HG03097 (cell line): ENCODE data around the gene C1orf232.

ENCODE experiments used
- ATAC-seq: cut with Tn5 transposase; IDR thresholded peaks from one replicate; pipeline ENCODE4 v1.9.1; 2021; ENCODE audit not compliant: unreplicated experiment, low FRiP score

The C1orf232 gene

DNA sequence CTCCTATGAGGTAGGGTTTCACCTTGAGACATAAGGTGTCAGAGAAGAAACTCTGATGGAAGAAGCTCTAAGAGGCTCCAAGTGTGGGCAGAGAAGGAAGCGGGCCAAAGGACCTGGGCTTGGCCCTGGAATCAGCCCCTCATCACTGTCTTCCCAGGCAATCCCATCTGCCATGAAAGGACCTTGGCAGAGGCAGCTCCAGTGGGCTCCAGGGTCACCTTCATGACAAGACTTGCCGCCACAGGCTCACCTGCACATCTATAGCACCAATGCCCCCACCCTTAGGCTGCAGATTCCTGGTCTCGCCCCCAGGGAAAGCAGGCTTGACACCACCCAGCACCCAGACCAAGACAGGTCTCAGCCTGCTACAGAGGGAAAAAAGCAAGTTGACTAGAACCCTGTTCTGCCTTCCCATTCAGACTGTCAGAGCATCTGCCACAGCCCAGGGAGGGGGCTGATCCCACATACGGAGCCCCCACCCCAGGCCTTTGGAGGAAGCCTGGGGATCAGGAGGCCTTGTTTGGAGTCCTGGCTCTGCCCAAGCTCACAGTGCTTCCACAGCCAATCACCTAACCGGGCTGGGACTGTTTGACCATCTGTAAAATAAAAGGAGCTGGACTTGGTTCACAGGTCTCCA is 10.4 kb downstream of the C1orf232 start:
- ATAC-seq: no peak

DNA sequence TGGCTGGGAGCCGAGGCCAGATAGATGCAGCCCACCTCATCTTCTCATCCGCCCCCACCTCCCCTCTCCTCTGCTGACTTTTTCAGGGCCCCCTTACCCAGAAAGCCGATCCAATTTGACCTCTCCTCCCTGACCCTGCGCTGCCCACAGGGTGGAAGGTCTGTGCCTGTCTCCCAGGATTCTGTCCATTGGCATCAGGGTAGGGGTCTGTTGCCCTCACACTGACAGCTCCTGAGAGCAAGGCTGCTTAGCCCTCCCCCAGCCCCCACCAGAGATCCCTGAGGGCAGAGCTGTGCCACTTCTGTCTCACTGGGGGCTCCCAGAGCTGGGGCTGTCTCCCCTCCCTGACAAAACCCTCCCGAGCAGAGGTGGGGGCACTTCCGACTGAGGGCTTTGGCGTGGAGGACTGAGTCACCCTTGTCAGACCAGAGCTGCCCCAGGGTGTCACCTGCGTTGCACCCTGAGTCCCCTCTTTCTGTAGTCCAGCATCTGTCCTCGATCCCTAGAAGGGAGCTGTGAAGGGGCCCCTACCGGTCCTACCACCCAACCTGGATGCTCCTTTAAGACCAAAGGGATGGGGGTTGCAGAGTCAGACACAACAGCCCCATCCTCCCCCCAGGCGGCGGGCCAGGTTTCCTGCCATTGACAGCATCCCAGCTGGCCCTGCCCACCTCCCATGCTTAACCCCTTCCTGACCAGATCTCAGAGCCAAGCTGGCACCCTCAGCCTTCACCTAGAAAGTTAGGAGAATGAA is 12.3 kb downstream of the C1orf232 start:
- no peak for ATAC-seq

DNA sequence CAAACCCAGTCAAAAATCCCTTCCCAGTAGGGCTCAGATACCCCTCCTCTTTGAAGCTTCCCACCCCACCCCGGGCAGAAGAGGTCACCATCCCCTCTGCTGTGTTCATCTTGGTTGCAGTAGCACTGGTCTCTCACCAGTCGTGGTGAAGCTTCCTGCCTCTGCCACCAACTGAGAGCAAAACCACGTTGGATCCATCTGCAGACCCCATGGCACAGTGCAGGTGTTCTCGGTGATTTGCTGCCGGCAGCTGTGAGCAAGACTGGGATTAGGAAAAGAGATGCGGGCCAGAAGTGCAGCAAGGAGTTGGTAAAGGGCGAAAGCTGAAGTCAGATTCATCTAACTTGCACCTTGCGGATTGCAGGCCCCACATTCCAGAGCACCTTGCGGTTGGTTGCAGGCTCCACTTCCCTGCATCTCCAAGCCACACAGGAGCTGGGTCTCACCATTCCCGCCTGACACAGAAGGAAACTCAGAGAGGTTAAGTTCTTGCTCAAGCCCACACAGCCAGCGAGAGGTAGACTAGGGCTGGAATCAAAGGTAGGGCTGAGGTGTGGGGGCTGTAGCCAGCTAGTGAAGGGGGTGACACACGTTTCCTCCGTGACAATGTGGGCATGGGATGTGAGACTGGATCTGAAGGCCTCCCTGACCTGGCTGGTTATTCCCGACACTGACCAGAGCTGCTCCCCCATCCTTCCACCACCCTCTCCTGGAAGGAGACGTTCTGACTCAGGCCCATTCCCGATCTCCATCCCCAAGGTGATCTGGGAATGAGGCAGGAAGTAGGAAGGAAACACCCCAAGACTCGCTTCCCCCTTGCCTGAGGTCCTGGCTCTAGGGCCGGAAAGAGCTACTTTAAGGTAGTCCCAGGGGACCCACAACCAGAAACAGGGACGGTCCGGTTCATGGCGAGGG is 13.1 kb downstream of the C1orf232 start:
- ATAC-seq: no peak

DNA sequence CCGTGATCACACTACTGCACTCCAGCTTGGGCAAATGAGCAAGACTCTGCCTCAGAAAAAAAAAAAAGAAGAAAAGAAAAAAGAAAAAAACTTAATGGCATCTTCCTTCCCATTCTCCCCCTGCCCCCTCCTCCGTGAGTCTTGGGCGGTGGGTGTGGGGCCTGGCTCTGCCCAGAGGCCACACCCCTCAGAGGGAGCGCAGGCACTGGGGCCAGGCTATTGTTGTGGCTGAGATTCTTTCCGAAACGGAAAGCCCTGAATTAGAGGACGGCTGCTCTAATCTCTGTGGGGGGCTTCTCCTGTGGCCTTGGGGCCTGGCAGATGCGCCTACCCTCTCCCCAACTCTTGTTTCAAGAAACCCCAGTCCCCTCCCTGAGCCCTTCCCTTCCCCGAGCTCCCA is 14.0 kb downstream of the C1orf232 start:
- no peak for ATAC-seq

DNA sequence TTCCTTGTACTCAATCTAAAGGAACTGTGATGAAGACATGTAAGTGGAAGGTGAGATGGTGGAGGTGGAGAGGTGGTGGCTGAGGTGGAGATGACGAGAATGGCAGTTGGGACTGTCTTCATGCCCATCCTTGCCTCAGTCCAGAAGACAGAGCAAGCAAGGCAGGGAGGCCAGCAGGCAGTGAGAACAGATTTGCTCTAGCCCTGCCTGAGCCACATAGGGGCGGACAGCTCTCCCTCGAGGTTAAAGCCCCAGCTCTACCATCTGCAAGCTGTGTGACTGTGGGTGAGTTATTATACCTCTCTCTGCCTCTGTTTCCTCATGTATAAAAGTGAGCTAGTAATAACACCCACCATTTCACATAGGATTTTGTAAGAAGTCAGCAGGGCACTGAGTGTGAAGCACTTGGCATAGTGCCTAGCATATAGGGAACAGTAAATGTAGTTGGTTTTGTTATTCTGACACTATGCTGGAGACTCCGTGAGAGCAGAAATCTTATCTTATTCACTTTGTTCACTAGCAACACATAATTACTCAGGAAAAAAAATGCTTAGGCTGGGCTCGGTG is 14.7 kb downstream of the C1orf232 start:
- ATAC-seq: no peak

DNA sequence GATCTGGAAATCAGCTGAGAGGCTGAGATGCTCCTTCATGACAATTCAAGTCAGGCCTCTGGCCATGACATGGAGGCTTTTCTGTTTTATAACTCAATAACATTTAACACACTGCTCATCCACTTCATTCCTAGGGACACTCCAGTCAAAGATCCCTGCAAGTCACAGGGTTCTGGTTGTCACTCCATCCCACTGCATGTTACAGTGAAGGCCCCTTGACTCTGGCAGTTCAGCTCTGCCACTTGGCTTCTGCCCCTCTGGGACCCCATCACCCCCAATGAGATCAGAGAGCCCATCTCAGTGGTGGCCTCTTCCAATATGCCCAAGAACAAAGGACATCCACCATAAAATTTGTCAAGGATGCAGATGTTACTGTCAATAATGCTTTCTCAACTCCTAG is 19.9 kb downstream of the C1orf232 start:
- ATAC-seq: no peak

DNA sequence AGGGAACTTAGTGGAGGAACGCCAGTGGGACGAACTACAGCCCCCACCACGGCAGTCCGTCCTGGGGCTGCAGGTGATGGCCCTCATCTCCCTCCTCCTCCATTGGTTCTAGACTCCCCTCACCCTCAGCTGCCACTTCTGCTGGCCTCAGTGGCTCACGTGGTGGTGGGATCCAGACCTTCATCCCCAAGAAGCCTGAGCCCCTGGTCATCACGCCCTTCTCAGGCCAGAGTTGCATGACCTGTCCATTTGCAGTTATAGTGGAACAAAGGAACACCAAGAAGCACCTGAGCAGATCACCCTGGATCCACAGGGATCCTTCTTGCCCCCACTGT is 22.8 kb downstream of the C1orf232 start:
- ATAC-seq: no peak

DNA sequence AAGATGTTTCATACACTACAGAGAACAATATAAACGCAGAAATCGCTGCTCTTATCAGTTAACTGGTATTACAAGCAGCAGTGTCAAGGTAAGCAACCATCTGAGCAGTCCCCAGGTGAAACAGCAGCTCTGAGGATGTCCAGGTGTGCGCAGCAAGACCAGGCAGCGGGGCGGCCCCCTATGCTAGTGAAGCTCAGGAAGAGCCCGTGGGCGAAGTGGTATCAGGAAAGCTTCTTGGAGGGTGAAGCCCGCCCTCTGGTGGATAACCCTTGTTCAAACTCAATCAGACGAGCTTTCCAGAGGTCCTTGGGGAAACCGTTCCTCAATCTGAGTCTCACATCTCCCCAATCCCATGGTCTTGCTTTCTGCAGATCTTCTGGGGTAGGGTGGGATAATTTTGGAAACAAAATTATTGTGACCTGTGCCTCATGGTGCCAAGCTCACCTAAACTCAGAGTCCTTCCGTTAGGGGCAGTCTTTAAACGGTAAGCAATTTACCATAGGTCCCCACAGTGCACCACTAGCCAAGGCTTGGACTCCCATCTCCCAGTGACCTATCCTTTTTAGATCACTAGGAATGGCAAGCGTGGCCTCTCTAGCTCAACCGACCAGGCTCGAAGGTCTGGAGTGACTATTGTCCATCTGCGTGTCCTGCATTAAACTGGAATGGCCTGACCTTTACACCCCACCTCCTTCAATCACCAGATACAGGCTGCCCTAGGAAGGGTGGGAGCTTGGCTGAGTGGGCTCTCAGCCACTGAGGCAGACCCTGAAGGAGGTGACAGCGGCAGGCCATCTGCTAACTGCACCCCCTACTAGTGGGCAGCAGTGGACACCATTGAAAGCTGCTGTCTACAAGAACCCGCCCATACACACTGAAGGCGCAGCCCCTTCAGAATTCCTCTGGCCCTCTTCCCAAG is 23.5 kb downstream of the C1orf232 start:
- ATAC-seq: no peak

DNA sequence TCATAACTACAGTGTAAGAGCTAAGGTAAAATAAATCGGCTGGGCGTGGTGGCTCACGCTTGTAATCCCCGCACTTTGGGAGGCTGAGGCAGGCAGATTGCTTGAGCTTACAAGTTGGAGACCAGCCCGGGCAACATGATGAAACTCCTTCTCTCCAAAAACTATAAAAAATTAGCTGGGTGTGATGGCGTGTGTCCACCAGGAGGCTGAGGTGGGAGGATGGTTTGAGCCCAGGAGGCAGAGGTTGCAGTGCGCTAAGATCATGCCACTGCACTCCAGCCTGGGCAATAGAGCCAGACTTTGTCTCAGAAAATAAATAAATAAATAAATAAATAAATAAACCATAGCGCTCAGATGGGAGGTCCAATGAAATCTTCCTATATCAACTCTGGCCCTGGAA is 26.6 kb downstream of the C1orf232 start:
- ATAC-seq: no peak

DNA sequence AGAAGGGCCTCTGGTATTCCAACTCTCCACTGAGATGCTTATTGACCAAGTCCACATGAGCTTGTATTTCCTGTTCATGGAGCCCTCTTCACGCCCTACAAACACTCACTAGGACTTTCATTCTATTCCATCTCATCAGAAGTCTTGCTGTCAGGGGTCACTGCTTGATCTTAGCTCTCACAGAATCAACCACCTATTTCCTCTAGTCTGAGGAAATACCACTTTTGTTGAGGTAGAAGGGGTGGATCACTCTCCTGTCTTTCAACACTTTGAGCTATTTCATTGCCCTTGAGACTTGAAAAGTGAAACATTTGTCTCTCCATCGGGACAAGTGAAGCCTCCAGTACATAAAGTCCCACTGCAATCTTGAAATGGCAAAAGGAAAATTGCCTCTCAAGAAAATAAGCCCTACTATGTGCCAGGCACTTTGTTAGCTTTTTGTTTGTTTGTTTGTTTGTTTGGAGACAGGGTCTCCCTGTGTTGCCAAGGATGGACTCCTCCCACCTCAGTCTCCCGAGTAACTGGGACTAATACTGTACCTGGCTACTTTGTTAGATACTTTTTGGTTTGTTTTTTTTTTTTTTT is 29.7 kb downstream of the C1orf232 start:
- no peak for ATAC-seq

DNA sequence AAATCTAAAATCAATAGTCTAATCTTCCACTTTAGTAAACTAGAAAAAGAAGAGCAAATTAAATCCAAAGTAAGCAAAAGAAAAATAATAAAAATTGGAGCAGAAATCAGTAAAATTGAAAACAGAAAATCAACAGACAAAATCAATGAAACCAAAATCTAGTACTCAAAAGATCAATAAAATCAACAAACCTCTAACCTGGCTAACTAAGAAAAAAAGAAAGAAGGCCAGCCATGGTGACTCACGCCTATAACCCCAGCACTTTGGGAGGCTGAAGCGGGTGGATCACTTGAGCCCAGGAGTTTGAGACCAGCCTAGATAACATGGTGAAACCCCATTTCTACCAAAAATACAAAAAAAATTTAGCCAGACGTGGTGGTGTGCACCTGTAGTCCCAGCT is 34.3 kb downstream of the C1orf232 start:
- no peak for ATAC-seq

DNA sequence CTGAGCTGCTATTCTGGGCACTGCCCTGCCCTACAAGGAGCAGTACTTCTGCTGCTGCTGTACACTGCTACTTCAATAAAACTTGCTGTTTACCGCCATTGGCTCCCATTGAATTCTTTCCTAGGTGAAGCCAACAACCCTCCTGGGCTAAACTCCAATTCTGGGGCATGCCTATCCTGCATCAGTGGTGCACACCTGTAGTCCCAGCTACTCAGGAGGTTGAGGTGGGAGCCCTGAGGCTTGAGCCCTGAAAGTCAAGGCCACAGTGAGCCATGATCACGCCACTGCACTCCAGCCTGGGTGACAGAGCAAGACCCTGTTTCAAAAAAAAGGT is 36.0 kb downstream of the C1orf232 start:
- ATAC-seq: no peak

DNA sequence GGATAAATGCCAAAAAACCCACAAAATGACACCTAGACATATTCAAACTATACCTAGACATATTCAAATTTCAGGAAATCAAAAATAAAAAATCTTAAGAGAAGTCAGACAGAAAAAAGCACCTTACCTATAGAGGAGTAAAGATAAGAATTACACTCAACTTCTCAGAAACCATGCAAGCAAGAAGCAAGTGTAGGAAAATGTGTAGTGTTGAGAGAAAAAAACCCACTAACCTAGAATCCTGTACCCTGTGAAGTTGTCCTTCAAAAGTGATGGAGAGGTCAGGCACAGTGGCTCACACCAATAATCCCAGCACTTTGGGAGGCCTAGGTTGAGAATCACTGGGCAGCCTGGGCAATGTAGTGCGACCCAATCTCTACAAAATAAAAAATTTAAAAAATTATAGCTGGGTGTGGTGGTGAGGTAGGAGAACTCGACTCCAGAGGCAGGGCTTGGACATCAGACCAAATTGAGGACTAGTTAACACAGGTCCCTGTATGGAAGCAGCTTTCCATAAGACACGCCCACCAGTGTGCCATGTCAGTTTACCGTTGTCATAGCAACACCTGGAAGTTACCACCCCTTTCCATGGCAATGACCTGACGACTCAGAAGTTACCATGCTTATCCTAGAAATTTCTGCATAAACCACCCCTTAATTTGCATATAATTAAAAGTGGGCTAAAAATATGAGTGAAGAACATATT is 36.5 kb downstream of the C1orf232 start:
- ATAC-seq: no peak

DNA sequence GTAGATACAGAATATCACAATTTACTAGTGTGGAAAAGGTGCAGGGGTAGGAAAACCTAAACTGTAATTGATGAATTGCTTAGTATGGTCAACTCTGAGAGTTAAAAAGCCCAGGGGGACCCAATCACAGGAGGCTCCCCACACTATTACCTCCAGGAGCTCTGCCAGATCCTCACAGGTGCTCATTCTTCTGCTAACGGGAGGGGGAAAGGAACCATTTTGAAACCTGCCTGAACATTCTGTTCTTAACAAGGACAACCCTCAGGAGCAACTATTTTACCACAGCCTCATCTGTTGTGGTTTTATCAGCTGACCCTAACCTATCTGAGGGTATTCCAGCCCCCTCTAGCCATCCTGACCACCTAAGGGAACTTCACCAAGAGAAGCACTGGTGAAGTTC is 38.1 kb downstream of the C1orf232 start:
- ATAC-seq: no peak

DNA sequence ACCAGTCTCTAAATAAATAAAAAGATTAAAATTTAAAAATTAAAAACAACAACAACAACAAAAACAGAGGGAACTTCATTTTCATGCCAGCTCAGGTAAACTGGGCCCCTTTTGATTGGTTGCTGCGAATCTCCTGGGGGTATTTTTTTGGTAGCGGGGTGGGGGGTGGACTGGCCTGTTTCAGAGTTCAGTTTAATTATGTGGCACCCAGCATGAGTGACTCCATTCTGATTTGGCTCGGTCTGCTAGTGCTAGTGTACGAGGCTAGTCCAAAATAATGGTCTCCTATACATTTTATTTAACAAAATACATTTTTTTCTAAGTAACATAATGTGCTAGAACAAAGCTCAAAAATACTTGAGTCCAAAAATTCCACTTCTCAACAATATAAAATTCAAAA is 39.0 kb downstream of the C1orf232 start:
- no peak for ATAC-seq

DNA sequence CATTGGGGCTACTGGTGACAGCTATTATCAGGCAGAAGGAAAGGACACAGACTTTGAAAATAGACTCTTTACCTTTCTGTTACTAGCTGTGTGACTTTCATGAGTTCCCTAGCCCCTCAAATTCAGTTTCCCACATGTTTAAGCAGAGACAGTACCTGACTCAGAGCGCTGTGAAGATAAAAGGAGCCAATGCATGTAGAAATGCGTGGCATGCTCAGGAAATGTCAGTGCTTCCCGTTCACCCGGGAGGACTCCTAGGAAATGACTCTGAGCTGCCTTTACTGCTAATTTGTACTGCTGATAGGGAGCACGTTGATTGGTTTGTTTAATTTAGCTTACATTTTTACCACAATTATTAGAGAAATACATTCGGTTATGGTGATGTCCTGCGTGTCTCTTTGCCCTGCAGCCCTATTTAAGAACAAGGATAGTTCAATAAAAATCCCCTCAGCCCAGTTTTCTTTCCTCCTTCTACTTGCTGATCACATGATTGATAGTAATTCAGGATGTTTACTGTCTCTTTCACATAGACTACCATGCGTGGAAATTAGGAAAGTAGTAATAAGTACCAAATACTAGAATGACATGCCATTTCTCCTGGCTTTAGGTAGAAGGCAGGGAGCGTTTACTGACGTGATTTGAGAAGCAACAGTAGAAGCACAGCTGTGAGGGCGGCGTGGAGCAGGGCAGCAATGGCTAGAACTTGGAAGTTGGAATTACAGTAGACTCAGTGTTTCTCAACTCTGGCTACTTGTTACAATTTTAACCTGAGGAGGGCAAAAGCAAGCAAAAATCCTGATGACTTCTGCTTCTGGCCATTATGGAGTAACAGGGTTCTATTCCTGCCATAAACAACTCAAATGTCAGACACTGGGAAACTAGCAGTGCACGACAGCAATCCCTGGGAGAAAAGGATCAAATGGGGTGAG is 41.3 kb downstream of the C1orf232 start:
- ATAC-seq: no peak

DNA sequence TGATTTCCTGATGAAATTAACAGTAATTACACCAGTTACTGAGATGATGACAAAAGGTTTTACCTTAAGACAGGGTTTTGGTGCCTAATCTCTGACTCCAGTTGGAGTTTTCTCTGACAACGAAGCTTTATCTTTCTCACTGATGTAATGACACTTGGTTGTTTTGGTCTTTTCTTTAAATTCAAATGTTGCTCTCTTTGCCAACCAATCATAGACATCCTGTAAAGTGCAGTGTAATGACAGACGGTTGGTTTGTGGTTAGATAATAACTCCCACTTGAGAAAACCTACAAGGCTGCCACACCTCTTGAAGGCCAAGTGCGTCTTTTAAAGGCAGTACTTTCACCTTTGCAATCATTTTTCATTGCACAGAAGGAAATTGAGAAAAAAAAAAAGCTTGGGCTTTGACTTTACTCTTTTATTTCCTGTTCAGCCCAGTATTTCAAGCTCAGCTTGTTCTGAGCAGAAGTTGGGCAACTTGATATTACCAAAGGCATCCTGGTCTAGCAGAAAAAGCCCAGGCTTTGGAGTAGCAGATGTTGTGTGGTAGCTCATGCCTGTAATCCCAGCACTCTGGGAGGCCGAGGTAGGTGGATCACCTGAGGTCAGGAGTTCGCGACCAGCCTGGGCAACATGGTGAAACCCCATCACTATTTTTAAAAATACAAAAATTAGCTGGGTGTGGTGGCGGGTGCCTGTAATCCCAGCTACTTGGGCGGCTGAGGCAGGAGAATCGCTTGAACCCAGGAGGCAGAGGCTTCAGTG is 42.3 kb downstream of the C1orf232 start:
- ATAC-seq: peak; percentile 69

DNA sequence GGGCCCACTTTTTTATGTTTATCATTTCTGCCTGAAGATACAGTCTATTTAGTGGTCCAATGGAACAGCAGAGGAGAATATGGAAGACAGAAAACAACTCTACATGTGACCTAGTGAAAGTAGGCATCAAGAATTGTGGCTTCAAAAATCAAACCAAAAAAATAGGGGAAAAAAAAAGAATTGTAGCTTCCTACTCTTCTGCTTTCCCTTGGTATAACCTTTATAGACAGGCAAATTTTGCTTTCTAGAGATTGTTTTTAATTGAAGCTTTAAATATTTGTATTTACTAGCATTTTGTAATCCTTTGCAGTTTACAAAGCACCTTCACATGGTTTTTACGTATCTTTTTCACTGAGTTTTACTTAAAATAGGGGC is 42.8 kb downstream of the C1orf232 start:
- ATAC-seq: no peak
